Fibroblast of peridontal ligament (primary cell): ENCODE measurements around the gene AKIRIN1.
"Not testable (repeated sequence)": the region's sequence is repeated elsewhere in the genome, so short reads cannot be mapped to it uniquely, and the experiment has no call there.

ENCODE experiments used
- DNase-seq: peaks from one replicate; pipeline ENCODE4 v3.0.0-alpha.2; 2010; ENCODE audit errors: extremely low read depth

The AKIRIN1 gene

GRCh38 chr1:38994196-38994595 is 3.1 kb downstream of the AKIRIN1 start:
- no peak for DNase-seq

- DNase-seq, result peak; percentile 30
These were observed 6.2 kb downstream of the AKIRIN1 start for GRCh38 chr1:38997034-38997900.

- no peak for DNase-seq
These were observed 6.8 kb downstream of the AKIRIN1 start for GRCh38 chr1:38997901-38998190.

- no peak for DNase-seq
These were observed 10.7 kb downstream of the AKIRIN1 start for GRCh38 chr1:39001516-39002421.

GRCh38 chr1:39003281-39003680 is 12.2 kb downstream of the AKIRIN1 start:
- peak; percentile 24 for DNase-seq

- DNase-seq, result no peak
These were observed 12.7 kb downstream of the AKIRIN1 start for GRCh38 chr1:39003794-39004193.

GRCh38 chr1:39006287-39006686 is 15.2 kb downstream of the AKIRIN1 start:
- DNase-seq, result no peak

GRCh38 chr1:39006726-39007645 is 15.9 kb downstream of the AKIRIN1 start:
- DNase-seq, result no peak

GRCh38 chr1:39014956-39015355 is 23.9 kb downstream of the AKIRIN1 start:
- DNase-seq, result not testable (repeated sequence)

GRCh38 chr1:39016604-39017171 is 25.6 kb downstream of the AKIRIN1 start:
- DNase-seq, result no peak

GRCh38 chr1:39017266-39017665 is 26.2 kb downstream of the AKIRIN1 start:
- no peak for DNase-seq

- DNase-seq, result not testable (repeated sequence)
These were observed 29.4 kb downstream of the AKIRIN1 start for GRCh38 chr1:39020494-39020893.

- peak; percentile 49 for DNase-seq
These were observed 30.4 kb downstream of the AKIRIN1 start for GRCh38 chr1:39021426-39021825.

- DNase-seq, result no peak
These were observed 32.1 kb downstream of the AKIRIN1 start for GRCh38 chr1:39023140-39023539.

GRCh38 chr1:39026051-39026865 is 35.2 kb downstream of the AKIRIN1 start, which contains the start of gene NDUFS5:
Gene NDUFS5 (plus strand): TSS chr1:39026350. CDS start chr1:39028725, 2,375 bp downstream.
- peak; percentile 89 for DNase-seq

- DNase-seq, result no peak
These were observed 35.9 kb downstream of the AKIRIN1 start for GRCh38 chr1:39026866-39027507.

- no peak for DNase-seq
These were observed 43.1 kb downstream of the AKIRIN1 start for GRCh38 chr1:39034114-39034654.

GRCh38 chr1:39036678-39037077 is 45.6 kb downstream of the AKIRIN1 start:
- DNase-seq, result no peak

- no peak for DNase-seq
These were observed 52.4 kb downstream of the AKIRIN1 start for GRCh38 chr1:39043513-39043912.

- no peak for DNase-seq
These were observed 53.7 kb downstream of the AKIRIN1 start for GRCh38 chr1:39044762-39045161.
